GM18951 (cell line): ENCODE measurements around the gene ZNF646.
A peak's percentile ranks its signal among the peaks of the same experiment; 100 is the strongest.
"Not testable (repeated sequence)": the region's sequence is repeated elsewhere in the genome, so short reads cannot be mapped to it uniquely, and the experiment has no call there.

Experiments
- POLR2A ChIP-seq: IDR thresholded peaks from 4 replicates; pipeline ENCODE4 v1.6.1; 2011; ENCODE audit warnings: mild to moderate bottlenecking; ENCODE audit not compliant: insufficient read length, insufficient read depth; ENCODE audit errors: extremely low read depth
- in situ Hi-C: fragments of 300-500 bp; cut with MboI; formaldehyde crosslinking; loops from one replicate; pipeline ENCODE4 v1.12.0; 2022; ENCODE audit warnings: low sequenced_read_pairs, mixed read lengths, inconsistent platforms; ENCODE audit not compliant: unreplicated experiment

The ZNF646 gene

DNA sequence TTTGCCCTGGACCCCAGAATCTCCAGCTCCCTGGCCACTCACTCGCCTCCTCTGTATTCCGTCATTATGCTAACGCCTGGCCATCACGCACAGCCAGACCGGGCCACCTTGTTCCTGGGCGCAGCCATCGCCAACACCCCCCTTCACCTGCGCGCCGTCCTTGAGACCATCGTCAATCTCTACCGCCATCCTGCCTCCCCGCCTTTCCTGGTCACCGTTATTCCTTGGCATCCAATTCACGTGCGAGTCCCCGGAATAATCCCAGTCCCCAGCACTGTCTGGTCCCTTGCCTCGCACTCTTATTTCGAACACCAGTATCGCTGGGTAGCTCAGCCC is 19.8 kb downstream of the ZNF646 start:
- no peak for TF ChIP-seq POLR2A
- in situ Hi-C loops = no loop called here

DNA sequence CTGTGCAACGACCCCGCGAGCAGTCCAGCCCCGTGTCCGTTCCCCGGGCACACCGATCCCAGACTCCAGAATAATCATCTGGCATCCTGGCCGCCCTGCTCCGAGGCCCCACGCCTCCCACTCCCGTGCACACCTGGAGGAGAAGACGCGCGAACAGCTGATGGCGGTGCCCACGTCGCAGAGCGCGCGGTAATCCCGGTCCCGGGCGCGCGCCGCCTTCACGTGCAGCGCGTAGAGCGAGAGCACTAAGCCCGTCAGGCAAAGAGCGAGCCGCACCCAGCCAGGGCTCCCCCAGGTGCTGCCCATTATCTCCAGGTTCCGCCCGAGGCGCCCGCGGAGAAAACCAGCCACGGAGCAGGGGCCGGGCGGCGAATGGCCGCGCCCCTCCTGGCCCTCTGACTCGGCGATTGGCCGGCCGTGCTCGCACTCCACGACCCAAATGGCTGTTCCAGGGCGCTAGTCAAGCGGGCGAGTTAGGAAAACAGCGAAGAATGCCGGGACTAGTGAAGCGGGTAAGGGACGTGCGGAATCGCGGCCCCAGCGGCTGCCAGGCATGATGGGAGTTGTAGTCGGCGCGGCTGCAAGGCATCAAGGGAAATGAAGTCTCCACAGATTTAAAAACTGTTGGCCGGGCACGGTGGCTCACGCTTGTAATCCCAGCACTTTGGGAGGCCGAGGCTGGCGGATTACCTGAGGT is 20.4 kb downstream of the ZNF646 start, which contains the start of gene VKORC1:
TSS of gene VKORC1 (minus strand) at position 374 of the 697 bp plus-strand sequence. CDS start at position 306, 68 bp downstream.
- peak; percentile 70 for TF ChIP-seq POLR2A
- in situ Hi-C loops = no loop called here

DNA sequence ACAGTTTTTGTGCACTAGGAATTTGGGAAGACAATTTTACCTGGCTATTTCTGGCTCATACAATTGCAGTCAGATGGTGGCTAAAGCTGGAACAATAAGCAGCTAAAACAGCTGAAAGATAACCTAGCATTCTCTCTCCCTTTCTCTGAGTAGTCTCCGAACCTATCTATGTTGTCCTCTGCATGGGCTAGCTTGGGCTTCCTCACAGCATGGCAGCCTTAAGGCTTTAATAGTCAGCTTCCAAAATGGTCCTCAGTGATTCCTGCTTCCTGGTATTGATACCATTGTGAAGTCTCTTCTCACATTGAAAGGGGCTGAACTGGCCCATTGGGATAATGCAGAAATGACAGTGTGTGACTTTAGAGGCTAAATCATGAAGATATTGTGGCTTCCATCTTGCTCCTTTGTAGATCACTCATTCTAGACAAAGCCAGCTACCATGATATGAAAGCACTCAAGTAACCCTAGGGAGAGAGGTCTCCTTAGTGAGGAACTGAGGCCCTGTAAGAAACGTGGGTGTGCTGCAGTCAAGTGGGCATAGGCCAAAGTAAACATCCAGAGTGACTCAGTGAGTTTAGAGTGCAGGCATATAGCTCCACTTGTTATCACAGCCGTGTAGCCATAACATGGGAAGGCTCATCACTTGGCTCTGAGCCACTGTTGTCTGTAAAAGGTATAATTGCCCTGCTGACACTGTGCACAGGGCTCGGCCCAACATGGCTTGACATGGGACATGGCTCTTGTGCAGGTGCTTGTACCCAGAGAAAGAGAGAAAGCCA is 25.8 kb downstream of the ZNF646 start:
- in situ Hi-C loops = no loop called here
- TF ChIP-seq POLR2A = no peak

DNA sequence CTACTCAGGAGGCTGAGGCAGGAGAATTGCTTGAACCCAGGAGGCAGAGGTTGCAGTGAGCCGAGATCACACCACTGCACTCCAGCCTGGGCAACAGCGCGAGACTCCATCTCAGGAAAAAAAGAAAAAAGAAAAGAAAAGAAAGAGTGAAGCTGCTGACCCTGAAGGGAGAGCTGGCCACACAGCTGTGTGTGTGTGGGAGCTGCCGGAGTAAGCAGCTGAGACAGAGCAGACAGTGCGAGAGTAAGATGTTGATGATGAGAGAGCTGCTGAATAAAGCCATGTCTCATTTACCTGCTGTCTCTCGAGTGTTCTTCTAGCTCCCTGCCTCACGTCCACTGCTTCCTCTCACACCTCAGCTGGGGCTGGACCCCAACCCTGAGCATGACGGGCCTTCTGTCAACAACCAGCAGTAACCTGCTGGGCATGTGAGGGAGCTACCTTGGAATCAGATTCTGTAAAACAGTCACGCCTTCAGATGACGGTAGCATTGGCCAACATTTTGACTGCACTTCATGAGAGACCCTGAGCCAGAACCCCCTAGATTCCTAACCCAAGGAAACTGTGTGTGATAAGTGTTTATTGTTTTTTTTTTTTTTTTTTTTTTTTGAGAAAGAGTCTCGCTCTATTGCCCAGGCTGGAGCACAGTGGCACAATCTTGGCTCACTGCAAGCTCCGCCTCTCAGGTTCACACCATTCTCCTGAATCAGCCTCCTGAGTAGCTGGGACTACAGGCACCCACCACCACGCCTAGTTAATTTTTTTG is 26.8 kb downstream of the ZNF646 start:
- in situ Hi-C loops = not testable (repeated sequence)

DNA sequence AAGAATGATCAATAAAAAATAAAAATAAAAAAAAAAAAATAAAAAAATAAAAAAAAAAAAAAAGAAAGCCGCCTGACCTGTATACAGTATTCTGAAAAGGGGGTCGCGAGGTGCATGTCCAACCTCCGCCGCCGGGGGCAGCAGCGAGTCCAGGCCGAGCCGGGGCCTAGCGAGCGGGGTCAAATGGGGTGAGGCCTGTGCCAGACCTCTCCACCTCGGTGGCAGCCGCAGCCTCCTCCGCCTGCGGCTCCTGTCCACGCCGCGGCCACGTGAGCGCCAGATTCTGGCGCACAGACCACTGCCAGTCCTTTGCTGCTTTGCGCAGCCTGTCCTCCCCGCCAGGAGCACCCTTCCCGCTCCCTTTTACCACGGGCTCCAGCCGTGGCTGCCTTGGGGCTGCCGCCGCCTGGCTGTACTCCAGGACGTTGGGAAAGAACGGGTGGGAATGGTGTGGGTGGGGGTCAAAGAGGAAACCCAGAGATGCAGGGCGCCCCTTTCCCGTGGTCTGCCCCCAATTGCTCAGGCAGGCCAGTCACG is 31.5 kb downstream of the ZNF646 start:
- in situ Hi-C loops = no loop called here
- peak; percentile 33 for TF ChIP-seq POLR2A

DNA sequence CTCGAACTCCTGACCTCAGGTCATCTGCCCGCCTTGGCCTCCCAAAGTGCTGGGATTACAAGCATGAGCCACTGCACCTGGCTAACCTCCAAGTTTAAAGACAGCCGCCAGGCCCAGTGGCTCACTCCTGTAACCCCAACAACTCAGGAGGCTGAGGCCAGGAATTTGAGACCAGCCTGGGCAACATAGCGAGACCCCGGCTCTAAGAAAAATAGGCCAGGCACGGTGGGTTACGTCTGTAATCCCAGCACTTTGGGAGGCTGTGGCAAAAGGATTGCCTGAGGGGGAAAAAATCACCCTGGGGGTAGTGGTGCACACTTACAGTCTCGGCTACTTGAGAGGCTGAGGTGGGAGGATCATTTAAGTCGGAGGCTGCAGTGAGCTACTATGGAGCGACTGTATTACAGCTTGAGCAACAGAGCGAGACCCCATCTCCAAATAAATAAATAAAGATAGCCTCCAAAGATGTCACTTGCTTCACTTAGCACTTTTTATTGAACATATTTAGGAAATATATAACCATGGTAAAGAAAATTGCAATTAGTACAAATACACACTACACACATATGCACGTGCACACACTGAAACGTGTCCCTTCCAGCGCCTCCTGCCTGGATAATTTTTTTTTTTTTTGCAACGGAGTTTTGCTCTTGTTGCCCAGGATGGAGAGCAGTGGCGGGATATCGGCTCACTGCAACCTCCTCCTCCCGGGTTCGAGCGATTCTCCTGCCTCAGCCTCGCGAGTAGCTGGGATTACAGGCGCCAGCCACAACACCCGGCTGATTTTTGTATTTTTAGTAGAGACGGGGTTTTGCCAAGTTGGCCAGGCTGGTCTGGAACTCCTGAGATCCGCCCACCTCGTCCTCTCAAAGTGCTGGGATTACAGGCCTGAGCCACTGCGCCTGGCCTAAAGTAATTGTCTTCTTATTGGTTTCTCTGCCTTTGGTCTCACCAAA is 32.6 kb downstream of the ZNF646 start:
- no peak for TF ChIP-seq POLR2A
- in situ Hi-C loops = no loop called here

DNA sequence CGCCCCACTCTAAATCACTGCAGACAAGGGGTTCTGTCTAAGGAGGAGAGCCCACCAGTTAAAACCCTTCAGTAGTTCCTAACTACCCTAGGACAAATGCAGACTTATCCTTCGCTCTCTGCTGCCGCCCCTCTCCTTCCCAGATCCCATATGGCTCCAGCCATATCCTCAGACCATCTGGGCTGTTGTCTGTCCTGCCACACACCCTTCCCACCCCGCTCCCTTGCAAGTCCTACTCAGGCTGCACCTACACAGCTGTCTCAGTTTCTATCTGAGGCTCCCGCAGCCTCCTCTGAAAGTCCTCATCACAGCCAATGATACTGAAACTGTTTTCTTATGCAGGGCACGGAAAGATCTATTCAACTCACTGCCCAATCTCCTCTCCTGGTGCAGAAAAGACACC is 33.2 kb downstream of the ZNF646 start:
- TF ChIP-seq POLR2A = no peak
- in situ Hi-C loops = no loop called here

DNA sequence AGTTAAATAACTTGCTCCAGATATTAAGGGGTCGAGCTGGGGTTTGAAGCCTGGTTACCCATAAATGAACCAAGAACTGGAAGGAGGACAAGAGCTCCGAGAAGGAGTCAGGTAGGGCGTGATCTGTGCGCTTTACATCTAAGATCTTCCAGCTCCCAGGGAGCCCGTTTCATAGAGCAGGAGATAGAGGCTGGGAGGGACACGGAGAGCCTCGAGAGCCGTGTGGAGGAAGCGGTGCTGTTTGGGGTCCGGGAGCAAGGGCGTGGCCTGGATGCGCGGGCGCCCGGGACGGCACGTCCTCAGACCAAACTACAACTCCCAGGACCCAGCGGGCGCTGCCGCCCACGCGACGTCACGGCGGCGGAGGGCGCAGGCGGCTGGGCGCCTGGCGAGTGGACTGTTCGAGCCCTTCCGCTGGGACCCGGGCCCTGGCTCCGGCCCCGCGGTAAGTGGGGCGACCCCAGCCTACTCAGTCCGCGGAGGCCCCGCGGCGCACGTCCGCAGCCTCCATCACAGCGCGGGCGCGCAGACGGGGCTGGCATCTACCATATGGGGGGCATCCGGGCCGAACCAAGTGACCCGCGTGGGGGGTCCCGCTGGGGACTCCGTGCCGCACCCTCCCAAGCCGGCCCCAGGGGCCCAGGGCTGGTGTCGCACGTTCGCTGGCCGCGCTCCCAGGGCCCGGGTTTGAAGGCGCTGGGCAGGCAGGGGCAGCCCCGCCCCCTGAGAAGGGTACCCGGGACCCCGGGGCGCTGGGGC is 34.0 kb downstream of the ZNF646 start, which contains the start of gene BCKDK:
TSS of gene BCKDK (plus strand) at position 352 of the 759 bp plus-strand sequence. CDS start 838 bp downstream, outside the sequence.
- peak; percentile 80 for TF ChIP-seq POLR2A
- in situ Hi-C loops = no loop called here

DNA sequence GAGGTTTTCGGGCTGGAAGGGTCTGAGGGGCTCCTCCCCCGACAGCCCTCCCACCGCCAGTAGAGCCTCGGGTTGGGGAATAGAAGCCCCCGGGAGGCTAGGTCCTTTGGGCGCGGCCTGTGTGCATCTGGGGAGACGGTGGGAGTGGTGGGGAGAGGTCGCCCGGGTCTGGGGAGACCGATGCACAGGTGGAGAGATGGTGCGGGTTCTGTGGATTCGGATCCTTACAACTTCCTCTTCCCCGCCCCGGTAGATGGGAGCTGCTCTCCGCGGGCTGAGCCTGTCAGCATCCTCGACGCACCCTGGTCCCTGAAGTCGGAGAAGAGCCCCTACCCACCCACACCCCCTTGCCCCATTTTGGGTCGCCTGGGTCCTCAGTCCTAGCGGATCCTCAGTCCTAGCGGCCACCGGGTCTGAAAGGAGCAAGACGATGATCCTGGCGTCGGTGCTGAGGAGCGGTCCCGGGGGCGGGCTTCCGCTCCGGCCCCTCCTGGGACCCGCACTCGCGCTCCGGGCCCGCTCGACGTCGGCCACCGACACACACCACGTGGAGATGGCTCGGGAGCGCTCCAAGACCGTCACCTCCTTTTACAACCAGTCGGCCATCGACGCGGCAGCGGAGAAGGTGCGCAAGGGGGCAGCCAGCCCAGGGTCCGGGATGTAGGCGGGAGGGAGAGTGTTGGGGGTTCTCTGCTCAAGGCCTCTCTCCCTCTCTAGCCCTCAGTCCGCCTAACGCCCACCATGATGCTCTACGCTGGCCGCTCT is 34.8 kb downstream of the ZNF646 start:
- TF ChIP-seq POLR2A = no peak
- in situ Hi-C loops = no loop called here

DNA sequence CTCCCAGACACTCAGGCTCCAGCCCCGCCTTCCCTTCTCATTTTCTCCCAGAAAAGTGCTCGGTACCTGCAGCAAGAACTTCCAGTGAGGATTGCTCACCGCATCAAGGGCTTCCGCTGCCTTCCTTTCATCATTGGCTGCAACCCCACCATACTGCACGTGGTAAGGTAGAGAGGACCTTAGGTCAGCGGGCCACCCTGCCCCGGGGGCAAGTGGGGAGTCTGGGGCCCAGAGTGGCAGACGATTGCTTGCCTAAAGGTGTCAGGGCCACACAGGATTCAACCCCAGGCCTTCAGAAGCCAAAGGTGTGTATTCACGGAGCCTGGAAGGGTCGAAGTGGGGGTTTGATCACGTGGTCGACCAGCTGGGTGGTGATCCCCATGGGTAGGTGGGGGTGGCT is 35.4 kb downstream of the ZNF646 start:
- in situ Hi-C loops = no loop called here
- no peak for TF ChIP-seq POLR2A

DNA sequence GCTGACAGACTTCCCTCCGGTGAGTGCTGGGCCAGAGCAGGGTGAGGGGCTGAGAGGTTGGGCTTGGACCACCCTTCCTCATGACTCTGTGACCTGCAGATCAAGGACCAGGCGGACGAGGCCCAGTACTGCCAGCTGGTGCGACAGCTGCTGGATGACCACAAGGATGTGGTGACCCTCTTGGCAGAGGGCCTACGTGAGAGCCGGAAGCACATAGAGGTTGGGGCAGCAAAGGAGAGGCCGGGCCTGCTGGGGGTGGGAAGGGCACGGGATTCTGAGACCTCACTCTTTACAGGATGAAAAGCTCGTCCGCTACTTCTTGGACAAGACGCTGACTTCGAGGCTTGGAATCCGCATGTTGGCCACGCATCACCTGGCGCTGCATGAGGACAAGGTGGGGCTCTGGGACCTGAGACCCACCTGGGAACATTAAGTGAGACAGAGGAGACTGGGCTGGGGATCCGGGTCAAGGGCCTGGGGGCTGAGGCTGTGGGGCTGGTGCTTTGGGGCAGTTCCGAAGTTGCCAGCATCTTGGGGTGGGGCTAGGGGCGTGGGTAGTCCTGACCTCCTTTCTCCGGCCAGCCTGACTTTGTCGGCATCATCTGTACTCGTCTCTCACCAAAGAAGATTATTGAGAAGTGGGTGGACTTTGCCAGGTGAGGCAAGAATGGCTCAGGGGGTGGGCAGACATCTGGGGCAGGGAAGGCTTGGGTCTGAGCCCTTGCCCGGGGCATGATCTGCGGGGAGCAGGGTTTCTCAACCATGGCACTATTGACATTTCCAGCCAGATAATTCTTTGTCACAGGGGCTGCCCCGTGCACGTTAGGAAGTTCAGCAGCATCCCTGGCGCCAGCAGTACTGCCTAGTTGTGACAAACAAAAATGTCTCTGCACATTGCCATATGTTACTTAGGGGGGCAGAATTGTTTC is 36.1 kb downstream of the ZNF646 start:
- TF ChIP-seq POLR2A = no peak
- in situ Hi-C loops = no loop called here
